Endothelial cell of umbilical vein (primary cell): ENCODE results near the gene EPN2. TPM values are rescaled to one million over a fixed set of nuclear protein-coding genes. Genes with fewer than 3 reads are reported as not detected.
A peak's percentile ranks its signal among the peaks of the same experiment; 100 is the strongest.

Experiments used
- BruUV-seq: library from RNA; stranded (reverse); fragments of 400-500 nt; replicated peaks from 2 replicates; lab custom pipeline; 2021; lab: Mats Ljungman, UMichigan
- CTCF ChIA-PET: fragments of 300-600, 350-600 bp; sonication (Branson Sonifier 250); formaldehyde crosslinking; loops from one replicate; lab custom pipeline; 2021; ENCODE audit warnings: antibody characterized with exemption, inconsistent platforms; lab: Charles Lee
- POLR2A ChIA-PET: fragments of 300-600, 350-600 bp; sonication (Branson Sonifier 250); formaldehyde crosslinking; loops from one replicate; lab custom pipeline; 2021; ENCODE audit warnings: antibody characterized with exemption, inconsistent platforms; lab: Charles Lee
- DNase-seq: peaks from one replicate; pipeline ENCODE4 v3.0.0-alpha.2; 2011; ENCODE audit warnings: low read depth, low spot score
- FAIRE-seq: peaks from 2 replicates; lab custom pipeline; 2011; peaks lifted over from hg19 to GRCh38; lab: Jason Lieb, UNC
- H2AFZ ChIP-seq: 2 replicates; pipeline ENCODE4 v1.6.0; 2012; ENCODE audit warnings: low read depth, low read length, control low read depth, inconsistent platforms
- H3K27ac ChIP-seq: 2 replicates; pipeline ENCODE4 v1.5.1; 2011; ENCODE audit warnings: low read depth, mild to moderate bottlenecking, control low read depth, low read length, moderate library complexity; ENCODE audit not compliant: insufficient read depth
- H3K27me3 ChIP-seq, 2 experiments: 2 replicates each; pipeline versions ENCODE4 v1.6.0 to v1.6.1; 2011; ENCODE audit warnings: low read length in 2 of 2, mixed read lengths in 1 of 2; ENCODE audit not compliant: control insufficient read depth in 2 of 2, insufficient read depth in 2 of 2
- H3K36me3 ChIP-seq, 2 experiments: 2 replicates in 1 of 2; 3 replicates in 1 of 2; pipeline ENCODE4 v1.5.1; 2011; ENCODE audit warnings: low read length in 2 of 2, mild to moderate bottlenecking in 1 of 2, moderate library complexity in 1 of 2; ENCODE audit not compliant: control insufficient read depth in 2 of 2, insufficient read depth in 2 of 2; ENCODE audit errors: extremely low read depth in 1 of 2
- H3K4me1 ChIP-seq: 3 replicates; pipeline ENCODE4 v1.5.1; 2011; ENCODE audit warnings: mild to moderate bottlenecking, low read length; ENCODE audit not compliant: control insufficient read depth, insufficient read depth; ENCODE audit errors: extremely low read depth
- H3K4me2 ChIP-seq: 2 replicates; pipeline ENCODE4 v1.6.1; 2011; ENCODE audit warnings: low read length, control low read depth, mixed read lengths; ENCODE audit not compliant: insufficient read depth
- H3K4me3 ChIP-seq, 3 experiments: fragments of 200-600 bp in 1 of 3; sonication (generic), shearing (Covaris generic) in 1 of 3; replicated peaks in 1 of 3; 2 replicates each; pipeline ENCODE4 v1.5.1; 2011 to 2016; ENCODE audit warnings: control low read depth in 3 of 3, low read length in 3 of 3, mild to moderate bottlenecking in 2 of 3, inconsistent platforms in 1 of 3, low read depth in 1 of 3, moderate library complexity in 1 of 3; ENCODE audit not compliant: insufficient read depth in 1 of 3
- H3K79me2 ChIP-seq: 2 replicates; pipeline ENCODE4 v1.6.0; 2012; ENCODE audit warnings: low read length, inconsistent platforms; ENCODE audit not compliant: control insufficient read depth, insufficient read depth
- H3K9ac ChIP-seq: replicated peaks from 2 replicates; pipeline ENCODE3; 2011; ENCODE audit warnings: low read length, control low read depth; ENCODE audit not compliant: insufficient read depth; ENCODE audit errors: extremely low read depth
- H3K9me1 ChIP-seq: replicated peaks from 3 replicates; pipeline ENCODE4 v1.6.0; 2011; ENCODE audit warnings: mild to moderate bottlenecking, low read length; ENCODE audit not compliant: control insufficient read depth, insufficient read depth; ENCODE audit errors: extremely low read depth
- H3K9me3 ChIP-seq: replicated peaks from 2 replicates; pipeline ENCODE4 v1.5.1; 2012; ENCODE audit warnings: low read length, inconsistent platforms; ENCODE audit not compliant: control insufficient read depth, insufficient read depth
- H4K20me1 ChIP-seq: replicated peaks from 2 replicates; pipeline ENCODE3; 2011; ENCODE audit warnings: mild to moderate bottlenecking, low read length; ENCODE audit not compliant: control insufficient read depth, insufficient read depth; ENCODE audit errors: extremely low read depth
- FOS ChIP-seq: IDR thresholded peaks from 2 replicates; pipeline ENCODE4 v1.6.1; 2011; ENCODE audit warnings: mild to moderate bottlenecking, low read length, moderate library complexity, borderline replicate concordance; ENCODE audit not compliant: insufficient read depth
- GATA2 ChIP-seq: IDR thresholded peaks from 2 replicates; pipeline ENCODE4 v1.7.0; 2011; ENCODE audit warnings: low read depth, mild to moderate bottlenecking, moderate library complexity, mixed read lengths, low read length; ENCODE audit not compliant: insufficient read length, insufficient read depth
- JUN ChIP-seq: IDR thresholded peaks from 2 replicates; pipeline ENCODE4 v1.6.1; 2011; ENCODE audit warnings: borderline replicate concordance, low read depth; ENCODE audit not compliant: insufficient read length, insufficient read depth
- MYC ChIP-seq: IDR thresholded peaks from one replicate; pipeline ENCODE4 v1.6.1; 2011; ENCODE audit warnings: mild to moderate bottlenecking, low read depth, low read length
- POLR2A ChIP-seq: IDR thresholded peaks from 2 replicates; pipeline ENCODE4 v1.6.1; 2012; ENCODE audit warnings: low read depth, mild to moderate bottlenecking, control low read depth, low read length
- POLR2AphosphoS5 ChIP-seq: IDR thresholded peaks from 2 replicates; pipeline ENCODE4 v1.6.1; 2012; ENCODE audit warnings: low read depth, mild to moderate bottlenecking, control low read depth, low read length, moderate library complexity; ENCODE audit not compliant: insufficient read depth
- dilution Hi-C: fragments of 300-500 bp; cut with MboI; formaldehyde crosslinking; loops from one replicate; pipeline ENCODE4 v1.15.0; 2019; ENCODE audit warnings: low sequenced_read_pairs; ENCODE audit not compliant: extremely low pct_ligation_motif_present
- intact Hi-C: fragments of 100-400 bp; cut with micrococcal nuclease; formaldehyde crosslinking; loops from one replicate; pipeline ENCODE4 v1.10.0; 2022
- polyA plus RNA-seq, 4 experiments: library from polyadenylated mRNA; depleted of rRNA in 3 of 4; stranded (reverse) in 3 of 4; unstranded in 1 of 4; fragments of >200 nt; gene quantifications; 2 replicates each; pipeline versions ENCODE4 v1.2.1 to v1.2.3, GENCODE V29; 2011 to 2012; ENCODE audit warnings: missing spikeins in 1 of 4
- total RNA-seq: library from RNA; stranded (reverse); gene quantifications from 2 replicates; pipeline ENCODE4 v1.2.3, GENCODE V29; 2021
- TF ChIP-seq, protein P1 (sequence below), 2 donors: IDR thresholded peaks; 1 replicate in 1 of 2; 2 replicates in 1 of 2; pipeline ENCODE4 v1.5.1; 2011; ENCODE audit warnings: low read length in 2 of 2, mild to moderate bottlenecking in 2 of 2, moderate library complexity in 2 of 2, control low read depth in 1 of 2, inconsistent platforms in 1 of 2, low read depth in 1 of 2; ENCODE audit not compliant: insufficient read depth in 1 of 2; ENCODE audit errors: extremely low read depth in 1 of 2
- TF ChIP-seq, protein P2 (sequence below): IDR thresholded peaks from 2 replicates; pipeline ENCODE4 v1.6.1; 2011; ENCODE audit not compliant: insufficient read depth, insufficient read length

Gene EPN2
- total and polyA plus RNA-seq, 2 donors (not counting 3 experiments of a cell fraction or from before 2014, with no cell fraction given), result 40.3 to 70.5 TPM

DNA sequence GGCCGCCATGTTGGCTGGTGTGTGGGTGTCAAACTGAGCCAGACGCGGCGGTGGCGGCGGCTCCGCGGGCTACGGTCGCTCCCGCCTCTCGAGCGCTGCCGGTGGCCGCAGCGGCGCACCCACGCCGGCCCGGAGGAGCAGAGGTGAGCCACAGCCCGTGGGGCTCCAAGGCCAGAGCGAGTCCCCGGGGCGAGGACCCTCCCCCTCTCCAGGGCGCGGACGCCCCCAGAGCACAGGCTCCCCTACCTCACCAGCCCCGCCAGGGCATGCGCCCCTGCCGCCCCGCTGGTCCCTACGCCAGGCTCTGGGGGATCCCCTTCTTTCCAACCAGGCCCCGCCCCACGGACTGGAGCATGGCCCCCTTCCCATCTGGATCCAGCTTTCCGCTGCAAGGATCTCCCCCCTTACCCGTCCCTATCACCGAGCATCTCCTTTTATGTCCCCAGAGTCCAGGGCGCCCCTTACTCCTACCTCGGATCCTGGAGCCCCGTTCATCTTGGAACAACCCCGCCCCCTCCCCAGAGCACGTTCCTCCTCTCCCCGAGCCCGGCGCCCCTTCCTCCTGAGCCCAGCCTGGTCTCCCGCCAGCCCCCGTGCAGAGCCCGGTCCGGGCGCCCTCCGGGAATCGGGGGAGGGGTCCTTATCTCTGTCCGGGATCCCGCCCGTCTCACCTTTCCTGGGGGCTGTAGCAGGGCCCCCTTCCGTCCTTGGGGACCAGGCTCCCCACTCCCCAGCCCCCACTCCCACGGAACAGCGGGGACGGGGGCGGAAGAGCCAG, 412 bp downstream of the EPN2 start:
- Histone ChIP-seq H3K9me1 (no peaks in the 10 kb centered on the region), H3K4me2 (peak overlapping the region; percentile 83), H3K79me2 (peaks cover 41% of the 10 kb centered on the region), H3K27me3 (no peaks in the 10 kb centered on the region), H3K9ac (peak overlapping the region; percentile 55), H3K9me3 (no peaks in the 10 kb centered on the region), H3K27ac (peak overlapping the region; percentile 33), H4K20me1 (no peaks in the 10 kb centered on the region), H3K36me3 (no peaks in the 10 kb centered on the region), H3K4me1 (peaks cover 5% of the 10 kb centered on the region), H3K4me3 (peak overlapping the region; percentile 78 to 98 (median 80)), H2AFZ (peak overlapping the region; percentile 57)
- no TSS peak for BruUV-seq
- dilution Hi-C loops (no loop called here), intact Hi-C loops (no loop called here)
- ChIA-PET CTCF (interaction anchor here (1.6 to 2.0 kb wide), 2 partner anchors 11 to 101 kb away, joined by 8 to 11 read pairs; no protein-coding TSS in a partner anchor), POLR2A (no interaction called here)
- FAIRE-seq (no peak), DNase-seq (peak; percentile 51)
- TF ChIP-seq POLR2AphosphoS5 (peak; percentile 55), POLR2A (peak; percentile 26), MYC (no peak)
- TF ChIP-seq, protein P1, sequence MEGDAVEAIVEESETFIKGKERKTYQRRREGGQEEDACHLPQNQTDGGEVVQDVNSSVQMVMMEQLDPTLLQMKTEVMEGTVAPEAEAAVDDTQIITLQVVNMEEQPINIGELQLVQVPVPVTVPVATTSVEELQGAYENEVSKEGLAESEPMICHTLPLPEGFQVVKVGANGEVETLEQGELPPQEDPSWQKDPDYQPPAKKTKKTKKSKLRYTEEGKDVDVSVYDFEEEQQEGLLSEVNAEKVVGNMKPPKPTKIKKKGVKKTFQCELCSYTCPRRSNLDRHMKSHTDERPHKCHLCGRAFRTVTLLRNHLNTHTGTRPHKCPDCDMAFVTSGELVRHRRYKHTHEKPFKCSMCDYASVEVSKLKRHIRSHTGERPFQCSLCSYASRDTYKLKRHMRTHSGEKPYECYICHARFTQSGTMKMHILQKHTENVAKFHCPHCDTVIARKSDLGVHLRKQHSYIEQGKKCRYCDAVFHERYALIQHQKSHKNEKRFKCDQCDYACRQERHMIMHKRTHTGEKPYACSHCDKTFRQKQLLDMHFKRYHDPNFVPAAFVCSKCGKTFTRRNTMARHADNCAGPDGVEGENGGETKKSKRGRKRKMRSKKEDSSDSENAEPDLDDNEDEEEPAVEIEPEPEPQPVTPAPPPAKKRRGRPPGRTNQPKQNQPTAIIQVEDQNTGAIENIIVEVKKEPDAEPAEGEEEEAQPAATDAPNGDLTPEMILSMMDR (IDR thresholded peaks at IDR 0.05; ENCODE audit: extremely low read depth in 1 of 2, insufficient read depth in 1 of 2, low read depth in 1 of 2, low read length in 2 of 2), result peak; percentile 6

DNA sequence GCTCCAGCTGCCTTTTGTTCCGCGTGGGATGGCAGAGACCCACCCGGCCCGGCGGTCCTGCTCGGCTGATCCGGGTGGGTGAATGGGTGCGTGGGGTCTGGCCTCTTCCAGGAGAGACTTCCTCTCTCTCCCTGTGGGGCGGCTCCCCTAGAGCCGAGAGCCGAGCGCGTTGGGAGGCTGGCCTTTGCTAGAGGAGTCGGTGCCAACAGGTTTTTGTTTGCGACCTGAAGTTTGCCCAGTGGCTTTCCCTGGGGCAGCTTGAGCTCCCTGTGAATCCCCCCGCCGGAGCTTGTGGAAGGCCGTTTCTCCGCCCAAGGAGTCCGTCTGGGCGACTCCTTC, 970 bp downstream of the EPN2 start:
- TSS peak; percentile 17 for BruUV-seq

More for the DNA sequence above, 970 bp downstream of the EPN2 start:
- no peaks in the 10 kb centered on the region for H3K9me1 ChIP-seq
- POLR2A ChIA-PET, result no interaction called here
- peak; percentile 27 for DNase-seq
- H3K4me2 ChIP-seq, result peak overlapping the region; percentile 83
- H3K4me1 ChIP-seq, result peaks cover 5% of the 10 kb centered on the region
- dilution Hi-C loops (no loop called here), intact Hi-C loops (no loop called here)
- no peak for TF ChIP-seq GATA2
- TF ChIP-seq, protein P2, sequence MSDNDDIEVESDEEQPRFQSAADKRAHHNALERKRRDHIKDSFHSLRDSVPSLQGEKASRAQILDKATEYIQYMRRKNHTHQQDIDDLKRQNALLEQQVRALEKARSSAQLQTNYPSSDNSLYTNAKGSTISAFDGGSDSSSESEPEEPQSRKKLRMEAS, result no peak
- no peak for TF ChIP-seq JUN
- no peak for TF ChIP-seq MYC
- TF ChIP-seq FOS, result no peak
- no peak for FAIRE-seq
- peaks cover 3% of the 10 kb centered on the region for H4K20me1 ChIP-seq
- peak overlapping the region; percentile 78 to 98 (median 80) for H3K4me3 ChIP-seq
- H3K79me2 ChIP-seq, result peaks cover 46% of the 10 kb centered on the region
- peak overlapping the region; percentile 57 for H2AFZ ChIP-seq
- CTCF ChIA-PET, result interaction anchor here (1.5 to 2.0 kb wide), 3 partner anchors 11 to 100 kb away, joined by 4 to 11 read pairs (median 8); no protein-coding TSS in a partner anchor
- peak overlapping the region; percentile 33 for H3K27ac ChIP-seq
- H3K36me3 ChIP-seq, result no peaks in the 10 kb centered on the region
- H3K9me3 ChIP-seq, result no peaks in the 10 kb centered on the region
- H3K27me3 ChIP-seq, result no peaks in the 10 kb centered on the region
- peak overlapping the region; percentile 55 for H3K9ac ChIP-seq
